Epithelial cell of esophagus (primary cell): ENCODE data around the gene EOMES.
"Not testable (repeated sequence)": the region's sequence is repeated elsewhere in the genome, so short reads cannot be mapped to it uniquely, and the experiment has no call there.

Experiments
- DNase-seq: peaks from one replicate; pipeline ENCODE4 v3.0.0; 2010; ENCODE audit warnings: low read depth
- H3K4me3 ChIP-seq: 2 replicates; pipeline ENCODE4 v1.5.1; 2011; ENCODE audit warnings: mild to moderate bottlenecking, low read length, control low read depth
- CTCF ChIP-seq: IDR thresholded peaks from 2 replicates; pipeline ENCODE4 v1.5.1; 2011; ENCODE audit warnings: low read depth, mild to moderate bottlenecking, low read length, control low read depth, inconsistent platforms; ENCODE audit not compliant: insufficient read depth; ENCODE audit errors: missing control alignments

The EOMES gene

GRCh38 chr3:27721717-27722564 is at the start of gene EOMES:
Gene EOMES (minus strand): TSS chr3:27722323. CDS start chr3:27722294, 29 bp downstream.
- peak; percentile 3 for TF ChIP-seq CTCF
- H3K4me3 ChIP-seq = peak within 1 kb of the TSS; percentile 43
- peak; percentile 61 for DNase-seq

- DNase-seq, H3K4me3 ChIP-seq: not testable (repeated sequence)
Observed at GRCh38 chr3:27770384-27770783, 48.3 kb upstream of the EOMES start.

- no peak overlapping the region for H3K4me3 ChIP-seq
- DNase-seq = no peak
- TF ChIP-seq CTCF = no peak
Observed at GRCh38 chr3:27767000-27767399, 44.9 kb upstream of the EOMES start.

GRCh38 chr3:27758083-27758482 is 36.0 kb upstream of the EOMES start:
- DNase-seq = peak; percentile 97
- no peak overlapping the region for H3K4me3 ChIP-seq
- no peak for TF ChIP-seq CTCF

- no peak for TF ChIP-seq CTCF
- H3K4me3 ChIP-seq = no peak overlapping the region
- DNase-seq = peak; percentile 88
Observed at GRCh38 chr3:27756877-27757276, 34.8 kb upstream of the EOMES start.

GRCh38 chr3:27752926-27753325 is 30.8 kb upstream of the EOMES start:
- TF ChIP-seq CTCF = no peak
- H3K4me3 ChIP-seq = no peak overlapping the region
- DNase-seq = no peak

GRCh38 chr3:27749643-27750042 is 27.5 kb upstream of the EOMES start:
- H3K4me3 ChIP-seq = no peak overlapping the region
- no peak for DNase-seq
- TF ChIP-seq CTCF = no peak
